CD4-positive, alpha-beta T cell treated with Interleukin-10 for 1 hour (primary cell): ENCODE data around the gene CFDP1.

Experiments used
- DNase-seq: peaks from one replicate; pipeline ENCODE4 v3.0.0-alpha.2; 2020

Gene CFDP1

DNA sequence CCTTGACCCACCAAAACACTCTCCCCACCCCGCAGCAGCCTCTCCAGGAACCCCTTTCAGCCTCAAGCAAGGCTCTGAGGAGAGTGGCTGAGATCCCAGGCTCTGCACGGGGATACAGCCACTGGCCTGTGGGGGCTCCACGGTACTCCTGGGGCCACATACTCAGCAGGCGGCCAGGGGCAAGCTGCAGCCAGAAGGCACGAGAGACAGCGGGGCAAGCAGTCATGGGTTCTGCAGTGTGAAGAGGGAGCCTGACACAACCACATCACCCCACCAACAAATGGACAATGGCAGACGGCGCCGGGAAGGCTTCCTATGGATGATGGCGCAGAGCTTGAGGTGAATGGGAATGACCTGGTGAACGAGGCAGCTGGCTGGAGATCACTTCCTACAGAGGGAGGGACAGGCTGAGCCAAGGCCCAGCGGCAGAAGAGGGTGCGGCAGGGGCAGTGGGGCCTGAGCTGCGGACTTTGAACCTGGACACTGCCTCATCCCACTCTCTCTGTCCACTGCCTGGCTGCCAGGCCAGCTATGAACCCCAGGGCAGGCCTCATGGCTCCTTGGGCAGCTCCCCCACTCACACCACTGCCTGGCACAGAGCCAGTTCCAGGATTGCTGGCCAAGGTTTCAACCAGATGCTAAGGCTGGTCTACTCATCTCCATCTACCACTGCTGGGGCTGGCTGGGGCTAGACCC, 171.1 kb downstream of the CFDP1 start:
- no peak for DNase-seq

DNA sequence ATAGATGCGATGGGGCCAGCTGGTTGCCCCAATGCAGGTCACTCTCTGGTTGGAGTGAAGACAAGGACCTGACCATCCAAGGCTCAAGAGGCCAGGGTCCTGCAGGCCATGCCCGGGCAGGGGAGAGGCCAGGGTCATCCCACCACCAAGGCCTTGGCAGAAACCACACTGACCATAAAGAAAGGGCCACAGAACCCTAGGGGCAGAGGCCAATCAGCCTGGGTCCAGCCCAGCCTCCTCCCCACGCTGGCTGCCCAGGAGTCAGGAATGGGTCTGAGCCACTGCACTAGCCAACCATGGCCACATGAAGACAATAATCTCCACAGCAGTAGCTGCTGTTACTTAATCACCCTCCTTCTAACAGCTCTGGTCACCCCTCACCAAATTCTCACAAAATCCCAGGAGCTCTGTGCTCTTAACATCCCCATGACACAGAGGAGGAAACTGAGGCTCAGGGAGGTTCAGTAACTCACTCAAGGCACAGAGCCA, 171.7 kb downstream of the CFDP1 start:
- DNase-seq: no peak

DNA sequence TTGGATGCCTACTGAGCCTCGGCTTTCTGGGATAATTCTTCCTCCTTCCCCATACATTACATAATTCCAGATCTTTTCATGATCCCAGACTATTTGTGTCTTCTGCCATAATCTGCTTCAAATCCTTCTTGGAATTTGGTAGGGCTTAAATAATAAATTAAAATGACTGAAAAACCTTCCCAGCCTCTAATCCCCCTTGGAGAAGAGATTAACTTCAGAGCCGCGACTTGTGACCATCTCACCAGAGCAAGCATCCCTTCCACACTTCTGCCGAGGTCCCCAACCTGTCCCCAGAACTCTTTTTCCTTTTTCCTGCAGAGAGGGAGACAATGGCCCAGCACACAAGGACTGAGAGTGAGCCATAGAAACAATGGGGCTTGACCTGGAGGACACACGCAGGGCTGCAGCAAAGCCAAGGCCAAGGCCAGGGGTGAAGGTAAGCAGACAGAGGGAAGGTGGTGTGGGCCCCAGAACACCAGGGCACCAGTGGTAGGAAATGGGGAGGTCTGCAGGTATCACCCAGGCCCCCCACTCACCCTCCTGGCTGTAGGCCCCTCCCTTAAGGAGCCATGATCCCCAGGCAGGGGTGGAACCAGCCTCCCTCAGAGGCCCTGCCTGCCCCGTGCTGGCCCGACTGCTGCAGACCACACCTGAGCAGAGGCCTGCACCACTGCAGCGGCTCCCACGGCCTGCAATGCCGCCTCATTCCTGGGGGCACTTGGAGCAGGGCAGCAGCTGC, 172.3 kb downstream of the CFDP1 start:
- DNase-seq: no peak

DNA sequence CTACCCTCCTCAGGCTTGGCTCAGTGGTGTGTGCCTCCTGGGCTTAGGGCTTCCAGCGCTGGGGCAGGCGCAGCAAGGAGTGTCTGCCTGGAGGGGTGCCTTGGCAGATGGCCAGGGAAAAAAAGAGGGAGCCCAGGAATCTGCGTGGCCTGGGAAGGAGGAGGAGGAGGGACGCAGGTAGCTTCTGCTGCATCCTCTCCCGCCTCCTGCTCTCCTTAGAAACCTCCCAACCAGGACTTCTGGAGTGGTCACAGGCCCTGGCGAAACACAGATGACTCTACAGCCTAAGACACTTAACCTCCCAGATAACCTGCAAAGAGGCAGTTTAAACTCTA, 174.5 kb downstream of the CFDP1 start:
- no peak for DNase-seq

DNA sequence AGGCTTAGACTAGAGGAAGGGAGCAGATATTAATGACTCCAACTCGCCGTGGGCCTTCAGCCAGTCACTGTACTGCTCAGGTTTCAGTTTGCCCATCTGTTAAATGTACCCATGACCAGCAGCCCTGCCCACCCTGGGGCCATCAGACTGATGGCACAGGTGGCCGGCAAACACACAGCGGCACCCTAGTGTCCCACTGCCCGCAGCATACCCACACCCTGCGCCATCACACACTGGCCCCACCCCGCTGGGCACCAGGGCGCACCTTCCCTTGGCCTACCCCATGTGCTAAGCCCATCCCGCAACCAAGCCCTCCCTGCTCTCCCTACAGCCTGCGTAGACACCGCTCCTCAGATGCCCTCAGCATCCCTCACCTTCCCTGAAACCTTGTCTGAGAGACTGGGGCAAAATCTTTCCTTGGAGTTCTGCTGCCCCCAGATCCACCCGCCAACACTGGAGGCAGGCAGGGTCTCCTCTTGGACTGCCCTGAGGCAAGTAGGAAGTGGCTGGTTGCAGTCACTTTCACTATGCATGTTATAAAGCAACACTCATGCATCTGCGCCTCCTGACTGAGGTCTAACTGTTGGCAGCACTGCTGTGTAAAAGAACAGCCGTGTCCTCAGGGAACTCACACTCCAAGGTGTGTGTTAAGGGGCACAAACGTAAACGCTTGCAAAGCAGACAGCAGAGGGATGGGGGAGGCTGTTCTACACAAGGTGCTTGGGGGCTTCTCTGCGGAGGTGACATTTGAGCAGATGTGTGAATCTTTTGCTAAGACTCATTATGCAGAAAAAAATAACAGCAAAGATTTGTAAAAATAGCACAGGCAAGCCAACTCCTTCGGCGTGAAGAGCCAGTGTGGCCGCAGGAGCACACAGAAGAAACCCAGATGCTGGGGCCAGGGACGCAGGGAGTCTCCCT, 175.2 kb downstream of the CFDP1 start:
- no peak for DNase-seq

DNA sequence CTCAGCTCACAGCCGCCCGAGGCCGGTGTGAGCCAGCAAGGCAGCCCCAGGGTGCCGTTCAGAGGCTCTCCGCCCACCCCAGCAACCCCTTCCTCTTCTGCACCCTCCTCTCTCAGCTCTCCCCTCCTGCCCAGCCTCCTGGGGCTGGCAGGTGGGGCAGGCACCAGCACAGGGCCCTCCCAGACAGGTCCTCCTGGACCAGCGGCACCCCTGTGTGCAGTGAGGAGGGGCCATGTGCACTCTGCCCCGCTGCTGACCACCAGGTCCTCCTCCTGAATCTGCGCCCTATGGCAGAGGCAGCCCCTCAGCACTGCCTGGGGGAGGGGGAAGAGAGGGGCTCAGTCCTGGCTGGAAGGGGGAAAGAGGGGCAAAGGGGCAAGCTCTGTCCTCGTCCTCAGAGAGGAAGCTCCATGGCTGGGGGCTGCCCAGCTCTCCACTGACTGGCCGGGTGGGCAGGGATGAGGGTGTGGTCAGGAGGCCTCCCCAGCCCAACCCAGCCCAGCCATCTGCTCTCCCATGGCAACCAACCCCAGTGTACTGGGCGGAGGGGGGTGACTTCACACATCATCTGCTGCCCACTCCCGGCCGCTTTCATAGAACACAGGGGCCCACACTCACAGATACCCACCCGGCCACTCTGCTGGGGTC, 176.5 kb downstream of the CFDP1 start:
- no peak for DNase-seq

DNA sequence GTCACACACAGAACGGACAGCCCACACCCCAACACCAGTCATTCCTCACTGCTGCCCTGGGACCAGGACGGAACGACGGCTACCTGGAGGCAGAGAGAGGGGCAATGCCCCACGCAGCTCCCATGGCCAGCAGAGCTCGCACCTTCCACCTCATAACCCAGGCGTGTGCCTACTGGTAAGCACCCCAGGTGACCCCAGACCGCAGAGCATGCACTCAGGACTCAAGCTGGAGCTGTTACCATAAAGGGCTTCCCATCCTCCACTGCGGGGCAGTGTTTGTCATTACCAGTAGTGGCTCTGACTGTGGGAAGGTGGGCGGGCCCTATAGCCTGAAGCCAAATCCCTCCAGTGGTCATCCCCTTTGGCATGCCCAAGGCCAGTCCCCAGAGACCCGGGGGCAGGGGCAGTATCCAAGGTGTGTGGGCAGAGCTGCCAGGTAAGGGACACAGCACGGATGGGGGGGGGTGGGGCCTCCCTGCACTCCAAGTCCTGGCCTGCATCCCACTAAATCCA, 177.2 kb downstream of the CFDP1 start:
- no peak for DNase-seq

DNA sequence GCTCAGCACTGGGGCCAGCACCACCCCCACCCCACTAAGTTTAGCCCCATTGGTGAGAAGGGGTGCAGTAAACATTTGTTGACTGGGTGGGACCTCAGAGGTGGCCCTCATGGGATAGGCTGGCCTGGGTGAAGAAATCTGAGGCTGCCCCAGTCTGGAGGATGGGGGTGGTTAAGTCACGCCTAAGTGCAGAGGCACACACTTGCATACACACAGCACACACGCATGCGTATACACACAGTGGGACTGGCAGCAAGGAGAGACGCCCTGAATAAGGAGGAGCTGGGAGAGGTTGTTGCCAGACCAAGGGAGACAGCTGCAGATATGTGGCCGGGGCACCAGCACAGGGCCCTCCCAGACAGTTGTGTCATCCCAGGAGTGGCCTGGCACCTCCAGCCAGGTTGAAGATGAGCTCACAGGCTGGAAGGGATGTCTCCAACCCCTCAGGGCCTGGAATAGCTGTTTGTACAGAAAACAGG, 178.9 kb downstream of the CFDP1 start:
- no peak for DNase-seq

DNA sequence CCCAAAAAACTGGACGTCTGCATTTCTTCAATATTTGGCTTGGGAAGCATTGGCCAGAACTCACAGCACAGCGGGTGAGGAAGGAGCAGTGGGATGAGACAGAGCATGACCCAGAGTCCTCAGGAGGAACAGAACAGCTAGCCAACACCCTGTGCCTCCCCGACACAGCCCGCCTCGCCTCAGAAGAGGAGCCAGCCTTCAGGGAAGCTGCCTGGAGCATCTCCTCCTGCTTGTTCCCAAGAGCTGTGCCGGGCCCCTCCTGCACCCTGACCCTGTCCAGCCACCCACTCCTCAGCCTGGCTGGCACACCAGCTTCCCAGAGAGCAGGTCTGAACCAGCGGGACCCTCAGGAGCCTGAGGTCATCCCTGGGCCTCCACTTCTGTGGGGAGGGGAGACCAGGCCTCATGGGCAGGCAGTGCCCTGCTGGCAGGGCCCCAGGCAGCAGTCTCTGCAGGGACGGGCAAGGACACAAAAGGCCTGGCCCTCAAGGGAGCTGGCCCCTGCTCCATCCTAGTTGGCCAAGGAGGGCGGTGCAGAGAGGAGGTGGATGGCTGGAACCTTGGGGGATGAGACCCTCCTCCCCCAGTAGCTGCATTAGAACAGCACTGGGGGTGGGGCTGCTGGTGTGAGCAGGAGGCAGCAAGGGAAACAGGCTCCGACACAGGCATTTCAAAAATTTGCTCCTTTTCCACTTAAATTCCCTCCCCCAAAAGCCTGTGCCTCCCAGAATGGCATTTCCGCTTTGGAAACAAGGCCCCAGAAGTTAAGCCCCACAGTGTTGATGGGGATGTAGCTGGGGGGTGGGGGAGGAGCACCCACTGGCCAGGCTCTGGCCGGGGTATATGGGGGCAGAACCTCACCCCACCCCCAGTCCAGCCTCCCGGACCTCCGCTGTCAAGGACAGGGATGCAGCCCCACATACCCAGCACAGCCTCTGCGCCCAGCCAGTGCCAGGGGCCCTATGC, 180.1 kb downstream of the CFDP1 start:
- no peak for DNase-seq

DNA sequence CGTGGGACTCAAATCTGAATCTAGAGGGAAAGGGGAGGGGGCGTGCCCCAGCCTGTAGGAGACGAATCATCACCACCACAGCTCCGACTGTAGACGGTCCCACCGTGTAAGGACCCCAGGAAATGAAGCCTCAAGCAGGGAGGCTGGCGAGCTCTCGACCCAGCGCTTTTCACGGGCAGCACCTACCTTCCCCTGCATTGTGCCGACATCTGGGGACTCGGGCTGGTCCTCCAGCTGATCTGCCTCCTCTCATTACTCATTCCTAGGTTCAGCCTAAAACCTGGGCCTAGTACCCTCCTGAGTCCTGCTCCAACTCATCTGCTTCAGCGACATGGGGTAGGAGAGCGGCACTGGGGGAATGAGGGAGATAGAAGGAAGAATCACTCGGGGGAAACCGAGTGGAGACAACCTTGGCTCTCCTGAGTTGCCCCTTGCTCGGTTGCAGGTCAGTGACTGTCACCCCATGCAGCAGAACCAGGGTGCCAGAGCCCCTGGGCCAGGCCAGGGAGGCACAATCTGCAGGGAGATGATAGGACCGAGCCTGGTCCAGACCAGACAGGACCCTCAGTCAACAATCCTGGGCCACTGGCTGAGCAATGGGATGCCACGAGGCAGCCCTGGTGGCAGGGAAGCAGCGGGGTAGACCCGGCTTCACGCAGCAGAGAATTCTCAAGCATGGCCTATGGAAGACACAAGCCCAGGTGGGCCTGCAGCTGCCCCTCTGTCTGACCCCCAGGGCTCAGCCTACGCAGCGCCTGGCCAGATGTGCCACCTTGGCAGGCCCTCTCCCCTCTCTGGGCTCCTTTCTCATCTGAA, 181.0 kb downstream of the CFDP1 start:
- no peak for DNase-seq

DNA sequence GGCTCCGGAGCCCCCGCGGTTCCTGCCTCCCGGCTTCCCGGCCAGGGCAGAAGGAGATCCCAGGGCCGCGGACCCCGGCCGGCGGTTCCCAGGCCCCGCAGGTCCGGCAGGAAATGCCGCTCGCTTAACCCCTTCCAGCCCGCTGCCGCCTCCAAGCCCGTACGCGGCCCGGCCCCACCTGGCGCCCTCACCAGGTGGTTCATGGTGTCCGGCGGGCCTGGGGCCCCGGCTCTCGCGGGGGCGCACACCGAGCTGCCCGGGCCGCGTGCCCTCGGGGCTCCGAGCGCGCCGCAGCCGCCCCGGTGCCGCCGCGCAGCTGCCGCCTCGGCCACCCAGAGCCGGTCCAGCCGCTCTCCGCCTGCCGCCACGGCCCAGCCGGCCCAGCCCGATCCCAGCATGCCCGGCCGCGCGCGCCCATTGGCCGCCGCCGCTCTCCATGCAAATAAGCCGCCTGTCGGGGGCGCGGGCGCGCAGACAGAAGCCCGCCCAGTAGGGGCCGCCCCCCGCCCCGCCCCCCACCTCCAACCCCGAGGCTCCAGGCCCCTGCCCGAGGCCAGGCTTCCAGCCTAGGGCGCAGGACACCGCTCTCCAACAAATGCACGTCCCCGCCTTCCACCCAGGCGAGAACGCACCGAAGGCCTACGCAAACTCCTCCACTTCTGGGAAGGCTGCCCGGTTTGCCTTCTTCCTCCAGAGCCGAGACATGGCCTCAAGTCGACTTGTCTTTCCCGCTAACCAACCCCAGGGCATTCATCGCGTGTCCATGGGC, 181.8 kb downstream of the CFDP1 start, which contains the start of gene BCAR1:
TSS of gene BCAR1 (minus strand) at position 345 of the 769 bp plus-strand sequence. CDS start at position 203, 142 bp downstream.
- no peak for DNase-seq

DNA sequence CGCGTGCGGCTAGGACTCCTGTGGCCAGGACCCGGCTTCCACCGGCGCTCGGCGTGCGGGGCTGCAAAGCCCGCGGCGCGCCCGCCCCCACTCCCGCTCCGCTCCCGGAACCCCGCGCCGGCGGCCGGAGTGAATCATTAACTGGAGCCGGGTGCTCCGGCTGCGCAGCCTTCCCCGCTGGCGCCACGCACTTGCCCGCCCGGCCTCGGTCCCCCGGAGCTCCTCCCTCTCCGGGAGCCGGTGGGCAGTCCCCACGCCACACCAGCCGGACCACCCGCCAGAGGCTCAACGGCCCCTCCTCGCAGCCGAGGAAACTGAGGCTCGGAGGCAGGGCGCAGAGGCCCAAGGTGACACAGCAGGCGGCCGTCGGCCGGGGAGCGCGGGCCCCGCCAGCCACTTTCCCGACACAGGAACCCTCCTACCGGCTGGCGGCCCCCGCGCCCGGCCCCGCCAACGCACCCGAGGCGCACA, 182.5 kb downstream of the CFDP1 start:
- no peak for DNase-seq

DNA sequence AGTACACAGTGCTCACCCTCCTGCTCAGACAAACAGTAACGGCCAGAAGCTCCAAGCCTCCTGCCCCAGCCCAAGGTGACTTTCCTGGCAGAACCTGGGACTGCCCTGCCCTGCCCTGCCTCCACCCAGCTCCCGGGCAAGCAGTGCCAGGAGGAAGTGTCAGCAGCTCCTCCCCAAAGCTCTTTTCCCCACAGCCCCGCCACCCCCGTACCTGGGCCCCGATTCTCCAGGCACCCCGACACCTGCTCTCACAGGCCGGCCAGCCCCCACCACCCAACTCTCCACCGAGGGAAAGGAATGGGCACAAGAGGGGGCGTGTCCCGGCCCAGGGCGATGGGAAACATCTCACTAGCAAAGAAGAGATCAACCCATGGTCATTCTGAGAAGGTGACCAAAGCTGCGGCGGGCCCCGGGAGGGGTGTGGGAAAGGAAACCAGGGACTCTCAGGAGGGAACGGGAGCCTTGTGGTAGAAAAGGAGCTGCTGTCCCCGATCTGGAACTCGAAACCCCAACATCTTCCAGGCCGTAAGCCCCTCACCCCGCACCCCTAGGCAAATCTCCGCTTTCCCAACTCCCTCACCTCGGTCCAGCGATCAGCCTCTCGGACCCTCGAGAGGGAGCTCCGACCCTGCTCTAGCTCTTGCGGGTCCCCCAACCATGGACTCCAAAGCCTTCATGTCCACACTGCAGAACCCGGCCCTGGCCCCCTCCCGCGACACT, 183.1 kb downstream of the CFDP1 start:
- no peak for DNase-seq

DNA sequence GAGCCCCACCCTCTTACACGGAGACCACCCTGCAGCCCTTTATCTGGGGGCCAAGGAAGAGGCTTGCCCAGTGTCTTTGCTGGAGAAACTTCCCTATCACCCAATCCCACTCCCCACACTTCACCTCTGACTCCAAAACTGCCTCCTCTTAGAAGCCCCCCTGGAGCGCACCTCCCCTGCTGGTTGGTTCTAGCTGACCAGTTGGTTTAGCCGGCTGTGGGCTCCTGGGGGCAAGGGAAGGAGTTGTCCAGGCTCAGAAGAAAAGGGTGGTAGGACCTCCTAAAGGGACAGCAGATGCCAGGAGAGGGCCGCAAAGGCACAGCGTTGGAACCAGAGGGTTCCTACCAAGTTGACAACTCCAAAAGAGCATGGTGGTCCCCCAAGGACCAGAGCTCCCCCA, 183.9 kb downstream of the CFDP1 start:
- DNase-seq: no peak

DNA sequence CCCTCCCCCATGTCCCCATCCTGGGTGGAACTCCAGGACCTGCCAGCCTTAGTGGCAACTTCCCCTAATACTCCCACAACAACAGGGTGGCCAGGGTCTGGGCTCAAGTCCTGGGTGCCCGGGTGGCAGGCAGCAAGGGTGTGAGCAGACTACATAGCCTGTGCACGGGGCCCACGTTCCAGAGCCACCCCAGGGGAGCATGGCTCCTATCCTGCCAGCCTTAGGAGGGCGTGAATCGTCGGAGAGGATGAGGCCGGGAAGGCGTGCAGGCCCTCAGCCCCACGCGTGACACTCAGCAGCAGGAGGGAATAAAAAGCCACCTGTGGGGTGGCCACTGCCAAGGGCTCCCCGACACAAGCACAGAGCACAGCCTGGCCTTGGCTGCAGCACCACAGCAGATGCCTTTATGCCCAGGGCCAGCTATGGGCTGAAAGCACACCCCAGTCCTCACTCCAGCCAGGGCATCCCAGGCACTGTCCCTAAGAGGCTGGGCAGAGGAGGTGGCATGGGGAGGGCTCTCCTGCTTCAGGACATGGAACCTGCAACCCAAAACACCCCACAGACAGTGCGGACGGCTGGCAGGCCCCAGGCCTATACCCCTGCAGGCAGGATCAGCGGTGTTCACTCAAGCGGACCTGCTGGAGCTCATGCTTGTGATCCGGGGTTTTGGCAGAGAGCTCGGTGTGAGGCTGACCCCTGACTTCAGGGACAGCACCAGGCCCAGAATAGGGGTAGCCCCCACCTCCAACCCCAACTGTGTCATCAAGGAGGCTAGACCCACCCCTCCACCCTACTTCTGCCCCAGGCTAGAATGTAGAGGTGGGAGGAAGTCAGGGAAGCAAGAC, 184.5 kb downstream of the CFDP1 start:
- no peak for DNase-seq

DNA sequence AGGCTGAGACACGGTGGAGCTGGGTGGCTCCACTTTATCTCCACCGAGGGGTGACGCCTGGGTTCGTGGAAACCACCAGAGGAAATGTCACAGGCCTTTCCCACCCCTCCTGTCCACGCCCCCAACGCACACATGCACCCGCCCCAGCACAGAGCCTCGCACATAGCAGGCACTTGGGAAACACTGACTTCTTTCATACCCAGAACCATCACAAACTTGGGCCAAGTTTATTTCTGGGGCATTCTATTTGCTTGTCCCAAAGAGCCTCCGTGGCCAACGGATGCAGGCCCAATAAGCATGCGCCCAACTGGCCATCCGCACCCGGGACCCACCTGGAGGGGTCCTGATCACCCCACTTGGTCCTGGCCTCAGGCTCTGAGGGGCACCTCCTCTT, 185.2 kb downstream of the CFDP1 start:
- no peak for DNase-seq

DNA sequence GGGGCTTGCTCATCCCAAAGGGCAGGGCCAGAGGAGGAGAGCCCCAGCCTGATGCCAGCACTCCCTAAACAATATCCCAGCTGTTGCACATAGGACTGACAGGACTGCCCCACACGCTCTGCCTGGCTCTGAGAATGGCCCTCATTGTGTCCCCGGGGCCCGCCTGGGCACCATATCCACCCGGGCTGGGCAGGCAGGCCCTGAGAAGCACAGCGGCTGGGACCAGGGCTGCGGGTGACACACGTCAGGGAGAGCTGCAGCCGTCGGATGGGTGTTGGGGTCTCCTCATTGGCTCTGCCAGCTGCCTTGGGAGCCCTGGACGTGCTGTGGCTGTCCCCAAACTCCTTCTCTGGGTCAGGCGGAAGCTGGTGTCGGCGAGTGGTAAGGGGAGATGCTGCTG, 186.1 kb downstream of the CFDP1 start:
- no peak for DNase-seq
